BJ (cell line): ENCODE results near the gene IGLL1. TPM values are rescaled to one million over a fixed set of nuclear protein-coding genes. Genes with fewer than 3 reads are reported as not detected.
"Not testable (repeated sequence)": the region's sequence is repeated elsewhere in the genome, so short reads cannot be mapped to it uniquely, and the experiment has no call there.

ENCODE experiments used
- CTCF ChIA-PET: fragments of 350-600 bp; formaldehyde crosslinking; extraction: SDS; loops from one replicate; lab custom pipeline; 2021; ENCODE audit warnings: antibody characterized with exemption, inconsistent platforms; lab: Yijun Ruan, JAX
- POLR2A ChIA-PET: fragments of 300-600 bp; sonication (Branson Sonifier 250); formaldehyde crosslinking; extraction: SDS; loops from one replicate; lab custom pipeline; 2021; ENCODE audit warnings: antibody characterized with exemption; lab: Charles Lee
- DNase-seq: peaks from one replicate; pipeline ENCODE4 v3.0.0-alpha.2; 2011; ENCODE audit warnings: low read depth
- H3K27me3 ChIP-seq: 2 replicates; pipeline ENCODE4 v1.6.0; 2011; ENCODE audit warnings: low read length; ENCODE audit not compliant: control insufficient read depth, insufficient read depth
- H3K36me3 ChIP-seq: 2 replicates; pipeline ENCODE4 v1.5.1; 2011; ENCODE audit warnings: low read length; ENCODE audit not compliant: control insufficient read depth, insufficient read depth
- H3K4me3 ChIP-seq: 2 replicates; pipeline ENCODE4 v1.5.1; 2011; ENCODE audit warnings: low read depth, mild to moderate bottlenecking, control low read depth, low read length
- polyA plus RNA-seq: library from polyadenylated mRNA; depleted of rRNA; stranded (reverse); fragments of >200 nt; gene quantifications from 2 replicates; pipeline ENCODE4 v1.2.3, GENCODE V29; 2011
- TF ChIP-seq, protein P1 (sequence below): IDR thresholded peaks from 2 replicates; pipeline ENCODE4 v1.5.1; 2011; ENCODE audit warnings: low read depth, mild to moderate bottlenecking, control low read depth, inconsistent platforms, low read length, moderate library complexity; ENCODE audit not compliant: insufficient read depth

The IGLL1 gene
- polyA plus RNA-seq, 1 experiment, result not detected

DNA sequence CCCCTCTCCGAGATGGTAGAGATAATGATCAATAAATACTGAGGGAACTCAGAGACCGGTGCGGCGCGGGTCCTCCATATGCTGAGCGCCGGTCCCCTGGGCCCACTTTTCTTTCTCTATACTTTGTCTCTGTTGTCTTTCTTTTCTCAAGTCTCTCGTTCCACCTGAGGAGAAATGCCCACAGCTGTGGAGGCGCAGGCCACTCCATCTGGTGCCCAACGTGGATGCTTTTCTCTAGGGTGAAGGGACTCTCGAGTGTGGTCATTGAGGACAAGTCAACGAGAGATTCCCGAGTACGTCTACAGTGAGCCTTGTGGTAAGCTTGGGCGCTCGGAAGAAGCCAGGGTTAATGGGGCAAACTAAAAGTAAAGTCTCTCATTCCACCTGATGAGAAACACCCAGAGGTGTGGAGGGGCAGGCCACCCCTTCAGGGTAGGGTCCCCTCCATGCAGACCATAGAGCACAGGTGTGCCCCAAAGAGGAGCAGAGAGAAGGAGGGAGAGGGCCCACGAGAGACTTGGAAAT lies 43.2 kb downstream of the IGLL1 start:
- ChIA-PET POLR2A (no interaction called here), CTCF (interaction anchor here (0.5 kb wide), 1 partner anchor 49 kb away, joined by 4 read pairs; no protein-coding TSS in a partner anchor)
- Histone ChIP-seq H3K36me3 (no peaks in the 10 kb centered on the region), H3K27me3 (peaks cover 2% of the 10 kb centered on the region; the same call in 1 of the 2 replicates), H3K4me3 (no peak overlapping the region)
- no peak for DNase-seq
- TF ChIP-seq, protein P1, sequence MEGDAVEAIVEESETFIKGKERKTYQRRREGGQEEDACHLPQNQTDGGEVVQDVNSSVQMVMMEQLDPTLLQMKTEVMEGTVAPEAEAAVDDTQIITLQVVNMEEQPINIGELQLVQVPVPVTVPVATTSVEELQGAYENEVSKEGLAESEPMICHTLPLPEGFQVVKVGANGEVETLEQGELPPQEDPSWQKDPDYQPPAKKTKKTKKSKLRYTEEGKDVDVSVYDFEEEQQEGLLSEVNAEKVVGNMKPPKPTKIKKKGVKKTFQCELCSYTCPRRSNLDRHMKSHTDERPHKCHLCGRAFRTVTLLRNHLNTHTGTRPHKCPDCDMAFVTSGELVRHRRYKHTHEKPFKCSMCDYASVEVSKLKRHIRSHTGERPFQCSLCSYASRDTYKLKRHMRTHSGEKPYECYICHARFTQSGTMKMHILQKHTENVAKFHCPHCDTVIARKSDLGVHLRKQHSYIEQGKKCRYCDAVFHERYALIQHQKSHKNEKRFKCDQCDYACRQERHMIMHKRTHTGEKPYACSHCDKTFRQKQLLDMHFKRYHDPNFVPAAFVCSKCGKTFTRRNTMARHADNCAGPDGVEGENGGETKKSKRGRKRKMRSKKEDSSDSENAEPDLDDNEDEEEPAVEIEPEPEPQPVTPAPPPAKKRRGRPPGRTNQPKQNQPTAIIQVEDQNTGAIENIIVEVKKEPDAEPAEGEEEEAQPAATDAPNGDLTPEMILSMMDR, result no peak

DNA sequence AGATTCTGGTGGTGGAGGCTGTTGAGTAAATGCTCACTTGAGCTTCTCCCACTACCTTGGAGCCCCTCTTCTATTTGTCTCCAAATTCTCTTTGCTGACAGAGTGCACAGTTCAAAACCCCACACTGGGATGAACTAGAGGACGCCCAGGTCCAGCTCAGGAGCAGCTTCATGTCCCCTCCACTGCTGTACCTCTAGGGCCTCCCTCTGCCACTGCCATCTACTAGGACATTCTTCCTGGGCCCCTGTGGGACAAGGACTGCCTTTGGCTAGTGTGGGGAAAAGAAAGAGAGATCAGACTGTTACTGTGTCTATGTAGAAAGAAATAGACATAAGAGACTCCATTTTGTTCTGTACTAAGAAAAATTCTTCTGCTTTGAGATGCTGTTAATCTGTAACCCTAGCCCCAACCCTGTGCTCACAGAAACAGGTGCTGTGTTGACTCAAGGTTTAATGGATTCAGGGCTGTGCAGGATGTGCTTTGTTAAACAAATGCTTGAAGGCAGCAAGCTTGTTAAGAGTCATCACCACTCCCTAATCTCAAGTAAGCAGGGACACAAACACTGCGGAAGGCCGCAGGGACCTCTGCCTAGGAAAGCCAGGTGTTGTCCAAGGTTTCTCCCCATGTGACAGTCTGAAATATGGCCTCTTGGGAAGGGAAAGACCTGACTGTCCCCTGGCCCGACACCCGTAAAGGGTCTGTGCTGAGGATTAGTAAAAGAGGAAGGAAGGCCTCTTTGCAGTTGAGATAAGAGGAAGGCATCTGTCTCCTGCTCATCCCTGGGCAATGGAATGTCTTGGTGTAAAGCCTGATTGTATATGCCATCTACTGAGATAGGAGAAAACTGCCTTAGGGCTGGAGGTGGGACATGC lies 44.1 kb downstream of the IGLL1 start:
- H3K27me3 ChIP-seq, H3K36me3 ChIP-seq, H3K4me3 ChIP-seq, POLR2A ChIA-PET, DNase-seq: not testable (repeated sequence)
- CTCF ChIA-PET, result interaction anchor here (0.7 to 1.1 kb wide), 3 partner anchors 50 to 234 kb away, joined by 3 read pairs; no protein-coding TSS in a partner anchor

DNA sequence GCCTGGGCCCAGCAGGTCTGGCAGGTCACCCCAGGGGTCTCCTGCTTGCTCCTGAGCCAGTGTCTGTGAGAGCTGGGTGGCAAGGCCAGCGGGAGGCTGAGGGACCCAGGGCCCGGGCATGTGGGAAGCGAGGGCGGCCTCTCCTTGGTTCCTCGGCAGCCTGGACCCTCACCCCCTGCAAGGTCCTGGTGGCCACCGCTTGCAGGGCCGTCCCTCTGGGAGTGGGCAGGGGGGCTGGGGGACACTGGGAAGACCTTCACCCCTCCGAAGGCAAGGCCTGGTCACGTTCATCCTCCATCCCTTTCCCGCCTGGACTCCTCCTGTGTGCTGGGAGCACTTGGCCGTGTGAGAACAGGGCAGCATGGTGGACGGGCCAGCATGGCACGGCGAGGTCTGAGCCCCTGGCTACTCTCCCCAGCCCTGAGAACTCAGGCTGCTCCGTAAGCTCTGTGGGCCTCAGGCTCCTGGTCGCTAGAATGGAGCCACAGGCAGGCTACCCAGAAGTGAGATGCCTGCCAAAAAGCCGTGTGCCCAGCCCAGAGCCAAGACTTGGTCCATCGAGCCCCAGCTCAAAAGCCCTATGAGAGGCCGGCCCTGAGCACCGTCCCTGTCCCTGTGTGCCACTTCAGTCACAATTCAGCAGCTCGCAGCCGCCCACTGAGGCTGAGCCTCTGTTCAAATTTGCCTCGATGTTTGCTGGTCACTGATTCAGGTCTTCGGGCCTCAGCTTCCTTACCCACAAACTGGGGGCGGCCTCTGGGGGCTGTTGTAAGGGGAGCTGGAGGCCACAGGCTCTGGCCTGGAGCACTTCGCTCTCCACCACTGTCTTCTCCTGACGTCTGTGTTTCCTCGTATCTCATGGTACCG lies 45.0 kb downstream of the IGLL1 start:
- no peak for DNase-seq
- TF ChIP-seq, protein P1, result no peak
- H3K27me3 ChIP-seq, result peaks cover 2% of the 10 kb centered on the region; the same call in 1 of the 2 replicates
- POLR2A ChIA-PET, result no interaction called here
- CTCF ChIA-PET, result interaction anchor here (0.7 to 1.1 kb wide), 3 partner anchors 51 to 235 kb away, joined by 3 read pairs; no protein-coding TSS in a partner anchor
- no peaks in the 10 kb centered on the region for H3K36me3 ChIP-seq
- no peak overlapping the region for H3K4me3 ChIP-seq

DNA sequence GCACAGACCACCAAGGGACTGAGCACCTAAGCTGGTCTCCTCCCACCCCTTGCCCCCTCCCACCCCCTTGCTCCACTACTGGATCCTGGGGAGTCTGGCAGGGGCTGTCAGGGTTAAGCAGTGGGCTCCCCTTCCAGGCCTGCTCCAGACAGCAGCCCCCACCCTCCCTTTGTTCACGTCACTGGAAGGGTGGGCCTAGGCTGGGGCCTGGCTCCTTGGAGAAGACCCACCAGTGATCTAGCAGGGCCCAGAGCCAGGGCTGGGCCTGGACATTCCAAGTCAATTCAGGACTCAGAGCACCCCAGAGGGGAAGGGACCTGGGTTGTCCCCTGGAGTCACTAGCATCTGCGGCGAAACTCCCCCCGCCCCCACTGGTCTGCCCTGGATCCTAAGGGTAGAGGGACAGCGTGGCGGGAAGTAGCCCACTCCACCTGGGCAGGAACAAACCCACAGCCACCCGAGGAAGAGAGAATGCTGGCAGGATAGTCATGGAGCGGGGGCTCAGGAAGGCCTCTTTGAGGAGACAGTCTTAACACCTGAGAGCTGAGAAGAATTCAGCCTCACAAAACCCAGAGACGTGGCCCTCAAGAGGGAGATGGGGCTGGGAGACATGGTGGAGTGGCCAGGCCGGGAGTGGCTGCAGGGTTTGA lies 45.8 kb downstream of the IGLL1 start:
- no peaks in the 10 kb centered on the region for H3K36me3 ChIP-seq
- DNase-seq, result no peak
- ChIA-PET POLR2A (no interaction called here), CTCF (interaction anchor here (1.1 kb wide), 1 partner anchor 52 kb away, joined by 3 read pairs; no protein-coding TSS in a partner anchor)
- H3K27me3 ChIP-seq, result peaks cover 2% of the 10 kb centered on the region; the same call in 1 of the 2 replicates
- H3K4me3 ChIP-seq, result no peak overlapping the region
- TF ChIP-seq, protein P1, result no peak

DNA sequence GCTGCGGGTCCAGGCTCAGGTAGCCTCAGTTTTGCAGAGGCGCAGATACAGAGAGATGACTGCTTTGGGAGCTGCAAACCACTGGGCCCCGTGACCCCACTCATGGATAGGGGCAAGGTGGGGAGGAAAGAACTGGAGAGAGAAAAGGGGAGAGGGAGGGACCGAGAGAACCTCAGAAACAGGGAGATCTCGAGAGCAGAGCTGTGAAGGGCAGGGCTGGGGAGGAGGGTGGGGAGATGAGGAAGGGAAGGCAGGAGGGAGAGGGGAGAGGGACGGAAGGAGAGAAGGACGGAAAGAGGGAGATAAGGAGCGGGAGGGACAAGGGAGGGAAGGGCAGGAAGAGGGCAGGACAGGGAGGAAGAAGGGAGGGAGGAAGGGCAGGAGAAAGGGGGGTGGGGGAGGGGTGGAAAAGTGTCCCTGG lies 46.3 kb downstream of the IGLL1 start:
- H3K36me3 ChIP-seq, result no peaks in the 10 kb centered on the region
- ChIA-PET CTCF (interaction anchor here (1.7 kb wide), 1 partner anchor 11 kb away, joined by 3 read pairs; no protein-coding TSS in a partner anchor), POLR2A (no interaction called here)
- TF ChIP-seq, protein P1, result no peak
- no peak for DNase-seq
- no peak overlapping the region for H3K4me3 ChIP-seq
- H3K27me3 ChIP-seq, result peaks cover 2% of the 10 kb centered on the region; the same call in 1 of the 2 replicates
